ENCODE measurements around the gene RINL. TPM values are rescaled to one million over a fixed set of nuclear protein-coding genes. Genes with fewer than 3 reads are reported as not detected.
"Not testable (repeated sequence)": the region's sequence is repeated elsewhere in the genome, so short reads cannot be mapped to it uniquely, and the experiment has no call there.

The RINL gene
- polyA plus RNA-seq, 1 donor from 2014 or later, result 0.77 TPM

DNA sequence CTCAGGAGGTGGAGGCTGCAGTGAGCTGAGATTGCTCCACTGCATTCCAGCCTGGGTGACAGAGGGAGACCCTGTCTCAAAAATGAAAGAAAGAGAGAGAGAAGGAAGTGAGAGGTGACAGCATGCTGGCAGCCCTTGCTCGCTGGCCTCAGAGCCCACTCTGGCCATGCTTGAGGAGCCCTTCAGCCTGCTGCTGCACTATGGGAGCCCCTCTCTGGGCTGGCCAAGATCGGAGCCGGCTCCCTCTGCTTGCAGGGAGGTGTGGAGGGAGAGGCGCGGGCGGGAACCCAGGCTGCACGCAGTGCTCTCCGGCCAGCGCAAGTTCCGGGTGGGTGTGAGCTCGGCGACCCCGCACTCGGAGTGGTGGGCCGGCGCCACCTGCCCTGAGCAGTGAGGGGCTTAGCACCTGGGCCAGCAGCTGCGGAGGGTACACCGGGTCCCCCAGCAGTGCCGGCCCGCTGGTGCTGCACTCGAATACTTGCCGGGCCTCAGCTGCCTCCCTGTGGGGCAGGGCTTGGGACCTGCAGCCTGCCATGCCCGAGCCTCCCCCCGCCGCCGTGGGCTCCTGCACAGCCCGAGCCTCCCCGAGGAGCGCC is 56.7 kb downstream of the RINL start:
- not testable (repeated sequence) for H3K36me3 ChIP-seq (ENCODE audit: insufficient read depth, low read length); H3K9me2 ChIP-seq (ENCODE audit: insufficient read depth, low read length); H3K79me2 ChIP-seq (replicated peaks; ENCODE audit: insufficient read depth, low read length); H3K4me2 ChIP-seq (ENCODE audit: low read length); H4K20me1 ChIP-seq (ENCODE audit: insufficient read depth); H3K9me3 ChIP-seq (ENCODE audit: low read length); H3K4me3 ChIP-seq (ENCODE audit: low read length); H3K9ac ChIP-seq (ENCODE audit: low read length); H2AFZ ChIP-seq (ENCODE audit: low read depth, low read length); H3F3A ChIP-seq (ENCODE audit: insufficient read depth, low read length, poor library complexity, severe bottlenecking); H3K27me3 ChIP-seq (ENCODE audit: insufficient read depth, low read depth, low read length); H3K27ac ChIP-seq (ENCODE audit: low read length)

GRCh38 chr19:38819231-38819920 is 58.7 kb downstream of the RINL start:
- no peaks in the 10 kb centered on the region for H3F3A ChIP-seq (ENCODE audit: insufficient read depth, low read length, poor library complexity, severe bottlenecking)
- no peak overlapping the region for H2AFZ ChIP-seq (ENCODE audit: low read depth, low read length)

More at GRCh38 chr19:38819231-38819920, 58.7 kb downstream of the RINL start:
- TF ChIP-seq EZH2 (IDR thresholded peaks at IDR 0.05; ENCODE audit: borderline replicate concordance, insufficient read depth, low read length, poor library complexity, severe bottlenecking) (no peak), POLR2AphosphoS5 (IDR thresholded peaks at IDR 0.05) (no peak), SMC3 (conservative IDR thresholded peaks at IDR 0.05; ENCODE audit: poor library complexity) (no peak), RAD21 (conservative IDR thresholded peaks at IDR 0.05) (no peak), REST (IDR thresholded peaks at IDR 0.05; ENCODE audit: borderline replicate concordance) (no peak), EP300 (conservative IDR thresholded peaks at IDR 0.05; ENCODE audit: poor library complexity, severe bottlenecking) (no peak), MXI1 (conservative IDR thresholded peaks at IDR 0.05; ENCODE audit: poor library complexity, severe bottlenecking) (no peak), TAF1 (IDR thresholded peaks at IDR 0.05; ENCODE audit: low read depth) (no peak)
- TF ChIP-seq, protein P1, sequence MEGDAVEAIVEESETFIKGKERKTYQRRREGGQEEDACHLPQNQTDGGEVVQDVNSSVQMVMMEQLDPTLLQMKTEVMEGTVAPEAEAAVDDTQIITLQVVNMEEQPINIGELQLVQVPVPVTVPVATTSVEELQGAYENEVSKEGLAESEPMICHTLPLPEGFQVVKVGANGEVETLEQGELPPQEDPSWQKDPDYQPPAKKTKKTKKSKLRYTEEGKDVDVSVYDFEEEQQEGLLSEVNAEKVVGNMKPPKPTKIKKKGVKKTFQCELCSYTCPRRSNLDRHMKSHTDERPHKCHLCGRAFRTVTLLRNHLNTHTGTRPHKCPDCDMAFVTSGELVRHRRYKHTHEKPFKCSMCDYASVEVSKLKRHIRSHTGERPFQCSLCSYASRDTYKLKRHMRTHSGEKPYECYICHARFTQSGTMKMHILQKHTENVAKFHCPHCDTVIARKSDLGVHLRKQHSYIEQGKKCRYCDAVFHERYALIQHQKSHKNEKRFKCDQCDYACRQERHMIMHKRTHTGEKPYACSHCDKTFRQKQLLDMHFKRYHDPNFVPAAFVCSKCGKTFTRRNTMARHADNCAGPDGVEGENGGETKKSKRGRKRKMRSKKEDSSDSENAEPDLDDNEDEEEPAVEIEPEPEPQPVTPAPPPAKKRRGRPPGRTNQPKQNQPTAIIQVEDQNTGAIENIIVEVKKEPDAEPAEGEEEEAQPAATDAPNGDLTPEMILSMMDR (IDR thresholded peaks at IDR 0.05; ENCODE audit: poor library complexity, severe bottlenecking), result no peak
- H3K27ac ChIP-seq (ENCODE audit: low read length), result no peak overlapping the region
- no peaks in the 10 kb centered on the region for H3K36me3 ChIP-seq (ENCODE audit: insufficient read depth, low read length)
- no peak overlapping the region for H3K4me2 ChIP-seq (ENCODE audit: low read length)
- no peaks in the 10 kb centered on the region for H3K9me3 ChIP-seq (ENCODE audit: low read length)
- no peak overlapping the region for H3K4me3 ChIP-seq (ENCODE audit: low read length)
- no peaks in the 10 kb centered on the region for H3K79me2 ChIP-seq (replicated peaks; ENCODE audit: insufficient read depth, low read length)
- H4K20me1 ChIP-seq (ENCODE audit: insufficient read depth), result no peaks in the 10 kb centered on the region
- H3K27me3 ChIP-seq (ENCODE audit: insufficient read depth, low read depth, low read length), result no peaks in the 10 kb centered on the region
- H3K9me2 ChIP-seq (ENCODE audit: insufficient read depth, low read length), result no peaks in the 10 kb centered on the region
- H3K9ac ChIP-seq (ENCODE audit: low read length), result no peak overlapping the region

Other genes with a start within 250 kb of the RINL start
- 54.0 and 54.1 TPM in 2 replicates for gene ACTN4, start 230.6 kb downstream of the RINL start, polyA plus RNA-seq
- gene CAPN12, start 133.8 kb downstream of the RINL start, polyA plus RNA-seq, result not detected in 2 replicates
- gene LGALS7, start 104.8 kb downstream of the RINL start, polyA plus RNA-seq, result not detected in 2 replicates
- gene LGALS7B, start 89.1 kb downstream of the RINL start, polyA plus RNA-seq, result not detected in 2 replicates
- 1.2 and 1.3 TPM in 2 replicates for gene LGALS4, start 65.3 kb downstream of the RINL start, polyA plus RNA-seq
- gene ECH1, start 46.5 kb downstream of the RINL start, polyA plus RNA-seq, result 38.4 and 42.2 TPM in 2 replicates
- 315 and 331 TPM in 2 replicates for gene HNRNPL, start 28.3 kb downstream of the RINL start, polyA plus RNA-seq
- 102 and 117 TPM in 2 replicates for gene SIRT2, start 21.3 kb upstream of the RINL start, polyA plus RNA-seq
- 11.9 and 21.4 TPM in 2 replicates for gene NFKBIB, start 21.7 kb upstream of the RINL start, polyA plus RNA-seq
- gene CCER2, start 33.9 kb upstream of the RINL start, polyA plus RNA-seq, result 2.3 and 2.5 TPM in 2 replicates
- gene SARS2, start 52.5 kb upstream of the RINL start, polyA plus RNA-seq, result 14.6 and 19.4 TPM in 2 replicates
- gene MRPS12, start 52.7 kb upstream of the RINL start, polyA plus RNA-seq, result 30.0 and 40.3 TPM in 2 replicates
- not detected in 2 replicates for gene FBXO17, start 97.5 kb upstream of the RINL start, polyA plus RNA-seq
- gene FBXO27, start 154.3 kb upstream of the RINL start, polyA plus RNA-seq, result 2.7 and 6.2 TPM in 2 replicates
- gene ACP7, start 206.1 kb upstream of the RINL start, polyA plus RNA-seq, result not detected in 2 replicates
- gene PAK4, start 247.5 kb upstream of the RINL start, polyA plus RNA-seq, result 5.4 and 7.2 TPM in 2 replicates

Data from neural cell (in vitro differentiated cells).